HG02623 (cell line): ENCODE measurements around the gene GLI3.

Experiments used
- ATAC-seq: cut with Tn5 transposase; IDR thresholded peaks from one replicate; pipeline ENCODE4 v1.9.1; 2021; ENCODE audit warnings: moderate library complexity; ENCODE audit not compliant: unreplicated experiment

Gene GLI3

GRCh38 chr7:42085531-42085930 is 151.5 kb downstream of the GLI3 start:
- no peak for ATAC-seq

GRCh38 chr7:42084263-42084662 is 152.7 kb downstream of the GLI3 start:
- ATAC-seq: no peak

- no peak for ATAC-seq
Measured at GRCh38 chr7:42083284-42083683, 153.7 kb downstream of the GLI3 start.

GRCh38 chr7:42082144-42082543 is 154.9 kb downstream of the GLI3 start:
- ATAC-seq: no peak

- no peak for ATAC-seq
Measured at GRCh38 chr7:42081671-42082070, 155.3 kb downstream of the GLI3 start.

- ATAC-seq: no peak
Measured at GRCh38 chr7:42080841-42081586, 156.0 kb downstream of the GLI3 start.

- ATAC-seq: no peak
Measured at GRCh38 chr7:42077271-42078135, 159.5 kb downstream of the GLI3 start.

- no peak for ATAC-seq
Measured at GRCh38 chr7:42076870-42077269, 160.1 kb downstream of the GLI3 start.

- no peak for ATAC-seq
Measured at GRCh38 chr7:42075418-42075817, 161.6 kb downstream of the GLI3 start.

GRCh38 chr7:42074076-42074475 is 162.9 kb downstream of the GLI3 start:
- no peak for ATAC-seq

- ATAC-seq: no peak
Measured at GRCh38 chr7:42071372-42072261, 165.4 kb downstream of the GLI3 start.

- ATAC-seq: no peak
Measured at GRCh38 chr7:42070068-42070467, 166.9 kb downstream of the GLI3 start.

GRCh38 chr7:42069590-42069989 is 167.4 kb downstream of the GLI3 start:
- no peak for ATAC-seq

GRCh38 chr7:42068554-42069280 is 168.3 kb downstream of the GLI3 start:
- no peak for ATAC-seq

- no peak for ATAC-seq
Measured at GRCh38 chr7:42065942-42066341, 171.1 kb downstream of the GLI3 start.

GRCh38 chr7:42065015-42065414 is 172.0 kb downstream of the GLI3 start:
- no peak for ATAC-seq

GRCh38 chr7:42064534-42064933 is 172.5 kb downstream of the GLI3 start:
- no peak for ATAC-seq

GRCh38 chr7:42059275-42059674 is 177.7 kb downstream of the GLI3 start:
- no peak for ATAC-seq

- ATAC-seq: no peak
Measured at GRCh38 chr7:42057331-42057730, 179.7 kb downstream of the GLI3 start.

- ATAC-seq: no peak
Measured at GRCh38 chr7:42055171-42055570, 181.8 kb downstream of the GLI3 start.

- ATAC-seq: no peak
Measured at GRCh38 chr7:42053834-42054233, 183.2 kb downstream of the GLI3 start.
